ENCODE measurements around the gene CACNG3.

Gene CACNG3

DNA sequence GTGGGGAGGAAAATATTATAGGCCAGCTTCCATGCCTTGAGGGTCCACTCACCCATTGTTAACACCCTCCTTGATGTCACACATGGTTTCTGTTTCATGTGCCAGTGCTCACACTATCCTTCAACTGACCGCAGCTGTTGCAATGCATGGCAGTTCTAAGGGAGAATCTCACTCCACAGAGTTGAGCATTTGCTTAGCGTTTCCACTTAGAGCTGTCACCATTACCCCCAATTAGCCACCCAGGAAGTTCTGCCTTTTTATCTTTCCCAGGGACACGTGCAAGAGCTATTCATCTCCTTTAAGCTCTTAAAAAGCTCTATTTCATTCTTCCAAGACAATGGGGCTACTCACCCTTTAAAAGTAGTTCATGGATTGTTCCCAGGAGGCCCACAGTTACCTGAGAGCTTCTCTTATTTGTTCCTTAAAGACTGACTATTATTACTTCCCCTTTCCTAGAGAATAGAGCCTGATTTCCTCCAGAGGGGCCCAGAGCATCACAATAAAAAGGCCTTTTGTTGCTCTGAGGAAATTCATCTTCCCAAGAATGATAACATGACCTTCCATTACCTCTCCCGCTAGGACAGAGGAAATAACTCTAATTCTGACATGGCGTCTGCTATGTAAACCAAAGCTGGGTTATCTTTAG, 126.8 kb downstream of the CACNG3 start:
- DNase-seq (ENCODE audit: low read depth in 2 of 2, low spot score in 1 of 2) = no peak

DNA sequence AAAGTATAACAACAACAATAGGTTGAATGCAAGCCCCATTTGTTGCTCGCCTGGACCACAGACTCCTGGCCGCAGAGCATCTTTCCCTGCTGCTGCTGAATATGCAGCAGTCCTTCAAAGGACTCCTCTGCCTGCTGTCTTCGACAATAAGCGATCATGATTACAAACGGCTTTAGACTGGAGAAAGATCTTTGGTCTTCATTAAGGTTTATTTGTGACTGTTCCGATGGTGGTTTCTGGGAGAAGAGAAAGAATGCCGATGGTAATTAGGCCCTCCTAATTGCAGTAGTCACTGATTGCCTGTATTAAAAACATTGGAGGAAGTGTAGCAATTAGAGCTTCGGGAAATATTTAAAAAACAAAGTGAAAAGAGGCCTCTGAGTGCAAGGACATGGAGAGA, 138.2 kb downstream of the CACNG3 start:
- no peak for DNase-seq (ENCODE audit: low read depth in 2 of 2, low spot score in 1 of 2)

DNA sequence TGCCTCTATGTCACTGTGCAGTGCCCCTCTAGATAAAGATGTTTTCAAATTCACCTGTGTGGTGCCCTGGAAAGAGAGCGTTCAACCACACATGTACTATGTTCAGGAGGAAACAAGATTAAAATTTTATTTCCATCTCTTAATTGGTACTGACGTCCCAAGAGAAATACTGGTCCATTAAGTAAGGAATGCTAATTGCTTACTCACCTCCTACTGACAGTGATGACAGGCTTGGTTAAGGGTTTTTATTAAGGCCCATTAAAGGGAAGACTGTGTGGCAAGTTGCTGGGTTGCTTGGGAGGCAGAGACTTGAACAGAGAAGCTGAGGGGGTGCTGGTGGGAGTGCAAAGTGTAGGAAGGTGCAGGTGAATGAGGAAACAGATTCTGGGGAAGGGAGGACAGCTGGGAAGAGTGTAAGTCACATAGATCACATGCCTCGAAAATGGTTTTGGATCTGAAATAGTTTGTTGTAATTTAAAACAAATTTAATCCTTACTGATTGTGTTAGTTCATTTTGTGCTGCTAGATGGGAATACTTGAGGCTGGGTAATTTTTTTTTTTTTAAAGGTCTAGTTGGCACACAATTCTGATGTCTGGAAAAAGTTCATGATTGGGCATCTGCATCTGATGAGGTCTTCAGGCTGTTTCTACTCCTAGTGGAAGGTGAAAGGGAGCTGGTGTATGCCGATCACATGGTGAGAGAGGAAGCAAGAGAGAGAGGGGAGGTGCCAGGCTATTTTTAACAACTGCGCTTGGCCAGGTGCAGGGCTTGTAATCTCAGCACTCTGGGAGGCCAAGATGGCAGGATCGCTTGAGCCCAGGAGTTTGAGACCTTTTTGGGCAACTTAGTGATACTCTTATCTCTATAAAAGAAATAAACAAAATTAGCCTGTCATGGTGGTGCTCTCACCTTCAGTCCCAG, 140.5 kb downstream of the CACNG3 start:
- no peak for DNase-seq (ENCODE audit: low read depth in 2 of 2, low spot score in 1 of 2)

DNA sequence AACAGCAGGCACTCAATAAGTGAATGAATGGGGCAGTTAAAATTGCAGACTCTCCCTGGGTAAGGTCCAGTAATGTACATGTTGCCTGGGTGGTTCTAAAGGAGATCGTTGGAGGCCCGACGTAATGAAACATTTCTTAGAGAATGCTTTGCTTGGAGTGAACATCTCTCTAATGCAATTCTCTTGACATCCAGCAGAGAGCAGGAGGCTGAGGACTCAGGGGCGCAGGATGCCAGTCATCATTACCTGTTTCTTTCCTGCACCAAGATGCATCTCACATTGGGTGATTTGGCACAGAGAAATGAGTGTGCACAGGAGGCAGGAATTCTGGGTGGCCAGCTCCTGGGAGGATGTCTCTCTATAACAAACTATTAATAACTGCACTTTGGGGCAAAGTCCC, 152.9 kb downstream of the CACNG3 start:
- DNase-seq (ENCODE audit: low read depth in 2 of 2, low spot score in 1 of 2) = no peak
